ENCODE data around the gene AAK1.

AAK1 gene

GRCh38 chr2:69638630-69639029 is 4.9 kb downstream of the AAK1 start:
- DNase-seq (ENCODE audit: low read depth): no peak
- TF ChIP-seq CTCF (IDR thresholded peaks at IDR 0.05; ENCODE audit: insufficient read depth, low read depth, low read length, missing control alignments): no peak
- no peak overlapping the region for H3K4me3 ChIP-seq (ENCODE audit: low read depth, low read length)

- no peak overlapping the region for H3K4me3 ChIP-seq (ENCODE audit: low read depth, low read length)
- no peak for TF ChIP-seq CTCF (IDR thresholded peaks at IDR 0.05; ENCODE audit: insufficient read depth, low read depth, low read length, missing control alignments)
- DNase-seq (ENCODE audit: low read depth): no peak
These were observed 5.6 kb downstream of the AAK1 start for GRCh38 chr2:69637923-69638322.

GRCh38 chr2:69636395-69636794 is 7.1 kb downstream of the AAK1 start:
- TF ChIP-seq CTCF (IDR thresholded peaks at IDR 0.05; ENCODE audit: insufficient read depth, low read depth, low read length, missing control alignments): no peak
- no peak for DNase-seq (ENCODE audit: low read depth)
- H3K4me3 ChIP-seq (ENCODE audit: low read depth, low read length): no peak overlapping the region

GRCh38 chr2:69635432-69635831 is 8.1 kb downstream of the AAK1 start:
- no peak overlapping the region for H3K4me3 ChIP-seq (ENCODE audit: low read depth, low read length)
- no peak for TF ChIP-seq CTCF (IDR thresholded peaks at IDR 0.05; ENCODE audit: insufficient read depth, low read depth, low read length, missing control alignments)
- DNase-seq (ENCODE audit: low read depth): no peak

- DNase-seq (ENCODE audit: low read depth): no peak
- TF ChIP-seq CTCF (IDR thresholded peaks at IDR 0.05; ENCODE audit: insufficient read depth, low read depth, low read length, missing control alignments): no peak
- H3K4me3 ChIP-seq (ENCODE audit: low read depth, low read length): no peak overlapping the region
These were observed 9.2 kb downstream of the AAK1 start for GRCh38 chr2:69634196-69634821.

- H3K4me3 ChIP-seq (ENCODE audit: low read depth, low read length): no peak overlapping the region
- no peak for TF ChIP-seq CTCF (IDR thresholded peaks at IDR 0.05; ENCODE audit: insufficient read depth, low read depth, low read length, missing control alignments)
- DNase-seq (ENCODE audit: low read depth): no peak
These were observed 12.1 kb downstream of the AAK1 start for GRCh38 chr2:69631402-69631801.

GRCh38 chr2:69629921-69630608 is 13.5 kb downstream of the AAK1 start:
- H3K4me3 ChIP-seq (ENCODE audit: low read depth, low read length): no peak overlapping the region
- no peak for TF ChIP-seq CTCF (IDR thresholded peaks at IDR 0.05; ENCODE audit: insufficient read depth, low read depth, low read length, missing control alignments)
- no peak for DNase-seq (ENCODE audit: low read depth)
